Measurements from ENCODE around the gene PRSS33. TPM values are rescaled to one million over a fixed set of nuclear protein-coding genes. Genes with fewer than 3 reads are reported as not detected.
A peak's percentile ranks its signal among the peaks of the same experiment; 100 is the strongest.

PRSS33 gene
- total and polyA plus RNA-seq, 9 of the 15 experiments (the other 6 are each of a cell fraction or from before 2014, with no cell fraction given) = not detected

GRCh38 chr16:2777231-2777902 lies 10.0 kb downstream of the PRSS33 start, which contains the start of gene ELOB (continued):
- TF ChIP-seq HNRNPLL (IDR thresholded peaks at IDR 0.05; ENCODE audit: low read depth, low read length, poor library complexity, severe bottlenecking) = no peak
- TF ChIP-seq ERF (CRISPR knock-in tag; IDR thresholded peaks at IDR 0.05) = peak; percentile 84
- TF ChIP-seq ZNF253 (CRISPR knock-in tag; conservative IDR thresholded peaks at IDR 0.05) = no peak
- TF ChIP-seq ZNF561 (CRISPR knock-in tag; conservative IDR thresholded peaks at IDR 0.05) = no peak
- TF ChIP-seq NFIX (CRISPR knock-in tag; IDR thresholded peaks at IDR 0.05; ENCODE audit: low read depth) = no peak
- no peak for TF ChIP-seq ZNF12 (CRISPR knock-in tag; IDR thresholded peaks at IDR 0.05)
- no peak for TF ChIP-seq CBX3 (IDR thresholded peaks at IDR 0.05; ENCODE audit: borderline replicate concordance in 1 of 2, low read length in 2 of 2)
- no peak for TF ChIP-seq ZKSCAN8 (CRISPR knock-in tag; IDR thresholded peaks at IDR 0.05)
- no peak for TF ChIP-seq ZNF785 (CRISPR knock-in tag; IDR thresholded peaks at IDR 0.05)
- TF ChIP-seq ZNF740 (CRISPR knock-in tag; IDR thresholded peaks at IDR 0.05) = no peak
- no peak for TF ChIP-seq ZNF740 (tag; IDR thresholded peaks at IDR 0.05)
- no peak for TF ChIP-seq CHD4 (IDR thresholded peaks at IDR 0.05; ENCODE audit: insufficient read depth, insufficient replicate concordance, low read depth, low read length, poor library complexity, severe bottlenecking)
- TF ChIP-seq PCBP1 (IDR thresholded peaks at IDR 0.05; ENCODE audit: low read depth, low read length, poor library complexity, severe bottlenecking) = peak; percentile 75
- TF ChIP-seq SRSF3 (IDR thresholded peaks at IDR 0.05; ENCODE audit: insufficient read depth, low read length) = no peak; the same call in 1 of the 2 replicates
- 0 out of 2 replicates have a peak, but pooled peaks have one; percentile 11 for TF ChIP-seq PHB (CRISPR knock-in tag; IDR thresholded peaks at IDR 0.05)
- no peak for TF ChIP-seq JUNB (CRISPR knock-in tag; conservative IDR thresholded peaks at IDR 0.05)
- peak; percentile 84; the same call in 1 of the 2 replicates for TF ChIP-seq ILF3 (IDR thresholded peaks at IDR 0.05; ENCODE audit: borderline replicate concordance)
- TF ChIP-seq U2AF1 (optimal IDR thresholded peaks at IDR 0.05; ENCODE audit: low read depth, low read length) = peak; percentile 78
- no peak for TF ChIP-seq BDP1 (IDR thresholded peaks at IDR 0.05; ENCODE audit: insufficient read depth, insufficient read length)
- no peak for TF ChIP-seq NR2F6 (CRISPR knock-in tag; IDR thresholded peaks at IDR 0.05)
- peak; percentile 49; the same call in 1 of the 2 replicates for TF ChIP-seq HBP1 (CRISPR knock-in tag; IDR thresholded peaks at IDR 0.05)
- TF ChIP-seq MCM7 (IDR thresholded peaks at IDR 0.05) = no peak
- no peak for TF ChIP-seq HDAC8 (tag; IDR thresholded peaks at IDR 0.05)
- TF ChIP-seq KAT7 (CRISPR knock-in tag; IDR thresholded peaks at IDR 0.05; ENCODE audit: borderline replicate concordance) = peak; percentile 93
- no peak for TF ChIP-seq CBX2 (IDR thresholded peaks at IDR 0.05; ENCODE audit: insufficient read depth, low read length, poor library complexity, severe bottlenecking)
- TF ChIP-seq SP1 (CRISPR knock-in tag; IDR thresholded peaks at IDR 0.05) = peak; percentile 80
- 0 out of 2 replicates have a peak, but pooled peaks have one; percentile 46 for TF ChIP-seq ZNF311 (CRISPR knock-in tag; IDR thresholded peaks at IDR 0.05)
- no peak for TF ChIP-seq PHB2 (IDR thresholded peaks at IDR 0.05; ENCODE audit: low read depth)

Data from K562 (cell line).